GM12873 (cell line): ENCODE measurements around the gene TYROBP.

Experiments
- TF ChIP-seq, protein P1 (sequence below): IDR thresholded peaks from 2 replicates; pipeline ENCODE4 v1.5.1; 2012; ENCODE audit warnings: low read depth, mild to moderate bottlenecking, moderate library complexity, low read length, control low read depth; ENCODE audit not compliant: insufficient read depth; ENCODE audit errors: missing control alignments

Gene TYROBP

DNA sequence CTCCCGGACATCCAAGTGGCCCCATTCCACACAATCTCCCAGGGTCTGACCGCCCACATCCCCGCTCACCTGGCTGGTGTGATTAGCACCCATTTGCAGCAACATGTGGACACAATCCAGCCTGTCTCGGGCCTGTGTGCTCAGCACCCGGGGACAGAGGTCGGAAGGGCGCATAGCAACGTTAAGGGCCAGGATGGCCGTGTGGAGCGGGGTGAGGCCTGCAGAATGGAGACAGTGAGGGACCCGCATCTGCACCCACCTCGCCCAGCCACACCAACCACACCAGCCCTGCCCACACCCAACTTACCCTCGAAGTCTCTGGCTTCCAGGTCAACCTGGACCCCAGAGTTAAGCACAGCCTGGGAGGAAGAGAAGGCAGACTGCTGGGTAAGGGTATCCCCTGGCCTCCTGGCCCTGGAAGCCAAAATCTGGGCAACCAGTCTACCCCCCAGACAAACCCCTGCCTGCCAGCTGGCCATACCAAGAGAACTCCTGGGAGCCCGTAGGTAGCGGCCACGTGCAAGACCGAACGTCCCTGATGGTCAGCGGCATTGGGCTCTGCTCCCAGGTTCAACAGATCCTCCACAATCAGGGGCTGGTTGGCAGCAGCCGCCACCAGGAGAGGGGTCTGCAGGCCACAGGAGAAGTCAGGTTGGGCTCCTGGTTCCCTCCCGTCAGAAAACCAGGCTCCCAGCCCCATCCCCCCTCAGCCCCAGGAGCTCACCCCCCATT is 12.0 kb downstream of the TYROBP start:
- TF ChIP-seq, protein P1, sequence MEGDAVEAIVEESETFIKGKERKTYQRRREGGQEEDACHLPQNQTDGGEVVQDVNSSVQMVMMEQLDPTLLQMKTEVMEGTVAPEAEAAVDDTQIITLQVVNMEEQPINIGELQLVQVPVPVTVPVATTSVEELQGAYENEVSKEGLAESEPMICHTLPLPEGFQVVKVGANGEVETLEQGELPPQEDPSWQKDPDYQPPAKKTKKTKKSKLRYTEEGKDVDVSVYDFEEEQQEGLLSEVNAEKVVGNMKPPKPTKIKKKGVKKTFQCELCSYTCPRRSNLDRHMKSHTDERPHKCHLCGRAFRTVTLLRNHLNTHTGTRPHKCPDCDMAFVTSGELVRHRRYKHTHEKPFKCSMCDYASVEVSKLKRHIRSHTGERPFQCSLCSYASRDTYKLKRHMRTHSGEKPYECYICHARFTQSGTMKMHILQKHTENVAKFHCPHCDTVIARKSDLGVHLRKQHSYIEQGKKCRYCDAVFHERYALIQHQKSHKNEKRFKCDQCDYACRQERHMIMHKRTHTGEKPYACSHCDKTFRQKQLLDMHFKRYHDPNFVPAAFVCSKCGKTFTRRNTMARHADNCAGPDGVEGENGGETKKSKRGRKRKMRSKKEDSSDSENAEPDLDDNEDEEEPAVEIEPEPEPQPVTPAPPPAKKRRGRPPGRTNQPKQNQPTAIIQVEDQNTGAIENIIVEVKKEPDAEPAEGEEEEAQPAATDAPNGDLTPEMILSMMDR = no peak

DNA sequence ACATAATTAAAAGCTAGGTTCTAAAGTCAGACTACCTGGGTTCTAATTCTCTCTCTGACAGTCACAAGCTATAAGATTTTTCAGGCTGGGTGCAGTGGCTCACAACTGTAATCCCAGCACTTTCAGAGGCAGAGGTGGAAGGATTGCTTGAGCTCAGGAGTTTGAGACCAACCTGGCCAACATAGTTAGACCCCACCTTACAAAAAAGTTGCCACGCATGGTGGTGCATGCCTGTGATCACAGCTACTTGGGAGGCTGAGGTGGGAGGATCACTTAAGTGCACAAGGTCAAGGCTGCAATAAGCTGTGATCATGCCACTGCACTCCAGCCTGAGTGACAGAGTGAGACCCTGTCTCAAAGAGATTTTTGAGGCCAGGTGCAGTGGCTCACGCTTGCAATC is 13.8 kb downstream of the TYROBP start:
- TF ChIP-seq, protein P1 = no peak

DNA sequence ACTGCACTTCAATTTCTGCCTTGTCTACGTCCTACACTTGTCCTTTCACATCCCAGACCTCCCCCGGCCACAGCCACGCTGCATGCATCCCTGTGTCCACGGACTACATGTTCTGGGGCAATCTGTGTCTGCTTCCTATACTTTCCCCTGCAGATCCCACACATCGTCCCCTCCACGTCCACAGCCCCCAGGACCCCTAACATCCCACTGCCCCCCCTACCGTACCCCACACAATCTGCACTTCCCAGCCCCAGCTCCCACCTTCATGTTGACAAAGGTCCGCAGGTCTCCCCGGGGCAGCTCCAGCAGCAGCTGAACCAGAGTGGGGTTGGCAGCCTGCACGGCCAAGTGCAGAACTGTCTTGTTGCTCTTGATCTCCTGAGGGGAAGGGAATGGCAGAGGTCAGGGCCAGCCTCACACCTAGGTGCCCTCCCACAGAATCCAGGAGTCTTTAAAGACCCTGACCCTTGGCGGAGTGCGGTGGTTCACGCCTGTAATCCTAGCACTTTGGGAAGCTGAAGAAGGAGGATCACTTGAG is 17.9 kb downstream of the TYROBP start:
- TF ChIP-seq, protein P1 = no peak

DNA sequence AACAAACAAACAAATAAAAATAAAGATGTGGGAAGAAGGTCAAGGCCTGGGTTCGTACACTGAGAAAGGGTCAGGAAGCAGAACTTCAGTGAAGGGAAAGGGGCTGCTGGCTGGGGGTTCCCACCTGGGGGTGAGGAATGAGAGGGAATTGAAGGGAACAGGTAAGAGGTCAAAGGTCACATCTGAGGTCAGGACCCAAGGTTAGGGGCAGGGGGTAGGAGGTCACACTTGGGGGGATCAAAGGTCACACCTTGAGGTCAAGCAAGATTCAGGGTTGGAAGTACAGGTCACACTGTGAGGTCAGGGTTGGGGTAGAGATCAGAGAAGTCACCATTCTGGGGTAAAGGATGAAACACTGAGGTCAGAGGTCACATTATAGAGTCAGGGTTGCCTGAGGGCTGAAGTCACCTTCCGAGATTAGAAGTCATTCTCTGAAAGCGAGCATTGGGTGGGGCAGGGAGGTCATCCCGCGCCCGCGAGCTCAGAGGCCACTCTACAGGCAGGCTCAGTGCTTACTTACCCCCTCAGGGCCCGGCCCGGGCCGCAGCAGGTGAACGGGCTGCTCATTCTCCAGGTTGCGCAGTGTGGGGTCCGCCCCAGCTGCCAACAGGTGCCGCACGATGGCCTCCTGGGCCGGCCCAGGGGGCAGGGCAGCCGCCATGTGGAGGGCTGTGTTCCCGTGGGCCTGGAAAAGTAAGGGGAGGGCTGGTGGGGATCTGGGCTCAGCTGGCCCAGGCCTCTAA is 18.6 kb downstream of the TYROBP start:
- TF ChIP-seq, protein P1 = no peak

DNA sequence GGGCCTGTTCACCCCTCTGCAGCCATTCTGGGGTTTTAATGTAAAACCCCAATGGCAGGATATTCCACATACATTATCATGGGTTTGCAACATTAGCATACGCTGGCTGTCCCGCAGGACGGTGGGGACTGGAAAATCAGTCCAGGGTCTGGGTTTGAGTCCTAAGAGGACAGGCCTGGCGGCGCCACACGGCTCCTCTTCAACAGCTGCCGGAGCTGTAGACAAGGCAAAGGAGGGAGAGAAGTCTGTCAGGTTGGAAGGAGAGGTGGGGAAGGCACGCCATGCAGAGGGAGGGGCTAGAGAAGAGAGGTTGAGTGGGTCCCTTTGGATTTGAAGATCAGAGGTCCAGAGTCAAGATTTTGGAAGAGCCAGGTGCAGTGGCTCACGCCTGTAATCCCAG is 19.7 kb downstream of the TYROBP start:
- TF ChIP-seq, protein P1 = no peak

DNA sequence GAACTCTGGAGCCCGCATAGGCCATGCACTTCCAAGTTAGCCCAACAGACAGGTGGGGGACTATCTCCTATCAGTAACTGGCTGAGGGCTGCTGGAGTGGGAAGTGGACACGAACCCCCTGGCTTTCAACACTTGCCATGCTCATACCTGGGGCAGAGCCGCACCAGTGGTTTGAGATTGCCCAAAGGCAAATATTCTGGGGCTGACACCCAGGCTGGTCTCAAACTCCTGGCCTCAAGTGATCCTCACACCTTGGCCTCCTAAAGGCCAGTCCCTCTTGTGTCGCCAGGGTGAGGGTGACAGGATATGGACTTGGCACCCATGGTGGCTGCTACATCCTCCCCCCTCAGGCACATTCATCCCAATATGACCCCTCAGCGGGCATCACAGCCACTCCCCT is 20.9 kb downstream of the TYROBP start:
- TF ChIP-seq, protein P1 = no peak

DNA sequence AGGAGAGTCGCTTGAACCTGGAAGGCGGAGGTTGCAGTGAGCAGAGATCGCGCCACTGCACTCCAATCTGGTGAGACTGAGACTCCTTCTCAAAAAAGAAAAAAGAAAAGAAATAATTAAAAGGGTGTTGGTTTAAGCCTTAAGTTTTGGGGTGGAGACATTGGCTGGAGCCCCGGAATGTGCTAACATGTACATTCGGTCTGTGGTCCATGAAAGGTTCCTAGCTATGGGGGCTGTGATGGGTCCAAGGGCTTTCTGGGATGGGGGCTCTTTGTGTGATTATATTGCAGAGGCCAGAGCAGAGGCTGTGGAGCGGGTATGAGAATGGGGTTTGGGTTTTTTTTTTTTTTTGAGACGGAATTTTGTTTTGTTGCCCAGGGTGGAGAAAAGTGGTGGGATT is 22.2 kb downstream of the TYROBP start:
- TF ChIP-seq, protein P1 = no peak
